ENCODE results near the gene PSMD5. TPM values are rescaled to one million over a fixed set of nuclear protein-coding genes. Genes with fewer than 3 reads are reported as not detected.

PSMD5 gene
- total RNA-seq, 2 experiments from 2014 or later: 51.8 to 64.0 TPM

DNA sequence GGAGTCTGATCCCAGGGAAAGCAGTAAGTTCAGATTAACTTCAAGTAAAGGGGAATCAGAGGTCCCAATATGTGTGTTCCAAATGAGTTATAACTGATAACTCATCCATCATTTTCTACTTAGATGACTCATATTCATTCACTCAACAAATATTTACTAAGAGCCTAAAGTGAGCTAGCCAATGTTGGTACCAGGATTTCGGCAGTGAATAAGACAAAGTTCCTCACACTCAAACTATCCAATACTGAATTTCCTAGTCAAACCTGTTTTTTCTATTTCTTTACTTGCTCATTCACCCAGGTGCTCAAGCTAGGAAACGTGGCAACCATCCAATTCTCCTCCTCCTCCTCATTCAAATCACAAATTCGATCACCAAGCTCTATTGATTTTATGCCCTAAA, 75.3 kb downstream of the PSMD5 start:
- Mint-ChIP-seq H3K27me3 (no peaks in the 10 kb centered on the region), H3K27ac (no peak overlapping the region), H3K4me1 (peaks cover 54% of the 10 kb centered on the region), H3K4me3 (no peak overlapping the region), H3K36me3 (ENCODE audit: low read depth) (peaks cover 73% of the 10 kb centered on the region), H3K9me3 (no peaks in the 10 kb centered on the region)
- no peak for DNase-seq
- ChIA-PET CTCF (interaction anchor here (1.4 to 6.0 kb wide), 5 partner anchors 11 to 304 kb away, joined by 3 to 38 read pairs (median 3); no protein-coding TSS in a partner anchor), POLR2A (interaction anchor here (1.2 to 2.9 kb wide), 2 partner anchors 12 to 26 kb away, joined by 3 to 14 read pairs; partner anchors contain the start of gene FBXW2)

Other genes with a start within 250 kb of the PSMD5 start
- gene MEGF9, start 128.5 kb downstream of the PSMD5 start, total RNA-seq: 10 to 100 TPM; 10.6 TPM
- 10 to 100 TPM; 90.0 to 90.7 TPM for gene FBXW2, start 49.5 kb downstream of the PSMD5 start, total RNA-seq
- 100 to 1,000 TPM; 229 TPM for gene PHF19, start 34.3 kb upstream of the PSMD5 start, total RNA-seq
- gene TRAF1, start 83.9 kb upstream of the PSMD5 start, total RNA-seq: 10 to 100 TPM; 73.6 to 74.3 TPM
- gene C5, start 207.4 kb upstream of the PSMD5 start, total RNA-seq: 1 to 10 TPM; 1.8 to 2.1 TPM
- 10 to 100 TPM; 84.1 to 86.9 TPM for gene CNTRL, start 232.0 kb upstream of the PSMD5 start, total RNA-seq

Measured in activated CD4-positive, alpha-beta memory T cell treated with anti-CD3 and anti-CD28 coated beads, Interleukin-2, amount 10 ng/mL, durations not matched to agents 7 days and 5 days (primary cell).